HG02610 (cell line): ENCODE measurements around the gene BZW2.

ENCODE experiments used
- ATAC-seq: cut with Tn5 transposase; IDR thresholded peaks from one replicate; pipeline ENCODE4 v1.9.1; 2021; ENCODE audit warnings: mild to moderate bottlenecking, moderate library complexity; ENCODE audit not compliant: unreplicated experiment

BZW2 gene

DNA sequence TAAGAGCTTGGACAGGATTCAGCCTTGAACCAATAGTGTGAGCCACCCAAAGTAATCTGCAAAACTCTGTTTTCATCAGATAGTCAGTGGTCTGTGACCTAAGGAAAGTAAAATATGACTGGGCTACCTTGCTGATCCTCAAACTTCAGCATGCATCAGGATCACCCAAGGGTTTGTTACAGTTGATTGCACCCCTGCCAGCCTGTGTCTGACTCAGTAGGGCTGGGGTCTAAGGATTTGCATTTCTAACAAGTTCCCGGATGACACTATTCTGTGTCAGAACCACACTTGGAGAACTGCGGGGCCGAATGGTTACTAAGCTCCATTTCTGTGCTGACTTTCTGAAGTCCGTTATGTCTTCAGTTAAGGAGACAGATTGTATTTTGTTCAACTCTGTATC lies 66.9 kb downstream of the BZW2 start:
- no peak for ATAC-seq

DNA sequence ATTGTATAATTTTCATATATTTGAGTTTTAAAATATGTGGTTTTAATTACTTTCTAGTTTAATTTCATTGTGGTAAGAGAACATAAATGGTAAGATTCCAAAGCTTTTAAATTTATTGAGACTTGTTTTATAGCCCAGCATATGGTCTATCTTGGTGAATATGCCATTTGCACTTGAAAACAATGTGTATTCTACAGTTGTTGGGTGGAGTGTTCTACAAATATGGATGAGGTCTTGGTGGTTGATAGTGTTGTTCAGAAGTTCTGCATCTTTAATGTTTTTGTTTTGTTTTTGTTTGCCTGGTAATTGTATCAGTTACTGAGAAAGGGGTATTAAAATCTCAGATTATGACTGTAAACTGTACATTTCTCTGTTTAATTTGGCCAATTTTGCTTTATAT lies 69.9 kb downstream of the BZW2 start:
- no peak for ATAC-seq

DNA sequence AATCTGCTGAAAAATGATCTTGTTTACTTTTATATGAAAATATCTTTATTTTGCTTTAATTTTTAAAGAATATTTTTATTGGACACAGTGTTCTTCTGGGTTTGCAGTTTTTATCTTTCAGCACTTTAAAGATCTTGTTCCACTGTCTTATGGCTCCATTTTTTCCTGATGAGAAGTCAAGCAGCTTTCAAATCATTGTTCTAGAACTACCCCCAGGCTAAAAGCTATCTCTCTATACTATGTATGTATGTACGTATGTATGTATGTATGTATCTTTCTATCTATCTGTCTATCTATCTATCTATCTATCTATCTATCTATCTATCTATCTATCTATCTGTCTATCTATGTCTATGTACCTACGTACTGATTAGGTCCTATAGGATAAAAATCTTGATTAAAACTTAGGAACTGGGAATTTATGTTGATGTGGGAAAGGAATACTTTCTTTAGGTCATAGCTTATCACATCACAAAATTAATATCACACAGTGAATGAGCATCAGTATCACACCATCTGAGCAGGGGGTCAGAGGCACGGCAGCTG lies 72.2 kb downstream of the BZW2 start:
- ATAC-seq, result no peak

DNA sequence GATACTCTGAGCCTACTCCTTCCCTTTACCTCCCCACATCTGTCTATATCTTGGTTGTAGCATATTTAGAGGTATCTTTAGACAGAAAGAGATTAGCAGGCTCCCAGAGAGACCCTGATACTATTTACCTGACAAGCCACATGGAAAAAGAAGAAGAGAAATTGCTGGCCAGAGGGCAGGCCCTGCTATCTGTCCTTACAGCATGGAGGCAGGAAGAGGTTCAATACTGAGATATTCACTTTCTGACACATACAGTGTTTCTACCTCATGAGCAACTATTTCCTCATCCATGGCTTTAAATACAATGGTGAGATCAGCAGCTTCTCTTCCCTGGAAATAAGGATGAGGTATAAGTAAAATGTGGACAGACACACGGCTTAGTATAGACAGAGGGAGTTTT lies 73.7 kb downstream of the BZW2 start:
- no peak for ATAC-seq

DNA sequence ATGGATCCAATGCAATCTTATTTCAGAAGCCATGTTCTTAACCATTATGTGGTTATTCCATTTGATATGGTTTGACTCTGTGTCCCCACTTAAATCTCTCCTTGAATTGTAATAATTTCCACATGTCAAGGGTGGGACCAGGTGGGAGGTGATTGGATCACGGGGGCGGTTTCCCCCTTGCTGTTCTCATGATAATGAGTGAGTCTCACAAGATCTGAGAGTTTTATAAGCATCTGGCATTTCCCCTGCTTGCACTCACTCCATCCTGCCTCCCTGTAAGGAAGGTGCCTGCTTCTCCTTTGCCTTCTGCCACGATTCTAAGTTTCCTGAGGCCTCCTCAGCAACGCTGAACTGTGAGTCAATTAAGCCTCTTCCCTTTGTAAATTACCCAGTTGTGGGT lies 75.6 kb downstream of the BZW2 start:
- no peak for ATAC-seq

DNA sequence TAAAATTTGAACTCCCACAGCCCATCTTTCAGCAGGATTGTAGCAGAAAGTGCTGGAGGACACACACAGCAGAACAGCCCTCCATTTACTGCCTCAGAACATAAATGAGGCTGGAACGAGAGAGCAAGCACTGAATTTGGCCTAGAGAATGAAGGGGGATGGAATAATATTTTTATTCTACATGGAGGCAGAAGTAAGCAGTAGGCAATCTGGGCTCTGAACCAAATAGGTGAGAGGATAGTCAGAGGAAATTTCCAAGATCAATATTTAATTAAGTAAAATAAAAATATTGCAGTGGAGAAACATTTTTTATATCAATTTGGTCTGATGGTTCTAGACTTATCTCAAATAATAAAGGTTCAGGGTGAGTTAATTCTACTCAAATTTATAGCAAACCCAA lies 78.4 kb downstream of the BZW2 start:
- ATAC-seq, result no peak

DNA sequence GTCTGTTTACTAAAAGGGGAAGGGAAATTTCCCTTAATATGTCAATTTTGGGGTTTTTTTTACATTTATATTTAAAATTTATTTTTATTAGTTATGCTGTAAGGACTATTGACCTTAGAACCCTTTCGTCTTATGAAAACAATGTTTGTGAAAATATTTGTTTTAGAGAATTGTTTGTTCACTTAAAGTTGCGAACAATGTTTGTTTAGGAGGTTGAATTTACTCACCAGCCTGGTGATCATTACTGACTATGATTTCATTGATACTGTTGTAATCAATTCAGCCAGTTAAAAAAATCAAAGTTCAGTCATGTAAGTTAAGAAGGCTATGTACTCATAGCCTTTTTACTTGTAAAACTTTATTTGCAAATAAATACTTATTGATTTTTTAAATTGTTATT lies 80.2 kb downstream of the BZW2 start:
- no peak for ATAC-seq

DNA sequence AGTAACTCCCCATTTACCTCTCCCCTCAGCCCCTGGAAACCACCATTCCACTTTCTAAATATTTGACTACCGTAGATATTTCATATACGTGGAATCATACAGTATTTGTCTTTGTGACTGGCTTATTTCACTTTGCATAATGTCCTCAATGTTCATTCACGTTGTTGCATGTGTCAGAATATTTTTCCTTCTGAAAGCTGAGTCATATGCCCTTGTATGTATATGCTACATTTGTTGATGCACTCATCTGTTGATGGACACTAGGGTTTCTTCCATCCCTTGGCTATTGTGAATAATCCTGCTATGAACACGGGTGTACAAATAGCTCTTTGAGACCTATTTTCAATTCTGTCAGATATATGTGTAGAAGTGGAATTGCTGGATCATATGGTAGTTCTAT lies 81.8 kb downstream of the BZW2 start:
- no peak for ATAC-seq

DNA sequence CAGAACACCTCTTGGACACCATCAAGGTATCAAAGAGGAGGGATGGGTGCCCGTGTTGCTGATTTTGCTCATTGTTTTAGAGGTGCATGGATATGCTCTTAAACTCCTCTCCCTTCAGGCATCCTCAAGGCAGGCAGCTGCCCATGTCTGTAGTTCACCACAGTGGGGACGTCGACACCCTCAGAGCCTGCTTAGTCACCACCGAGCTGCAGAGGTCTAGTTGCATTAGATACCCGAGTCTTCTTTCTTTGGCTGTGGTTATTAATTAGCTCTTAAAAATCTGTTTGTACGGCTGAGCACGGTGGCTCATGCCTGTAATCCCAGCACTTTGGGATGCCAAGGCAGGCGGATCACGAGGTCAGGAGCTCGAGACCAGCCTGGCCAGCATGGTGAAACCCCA lies 82.8 kb downstream of the BZW2 start:
- no peak for ATAC-seq

DNA sequence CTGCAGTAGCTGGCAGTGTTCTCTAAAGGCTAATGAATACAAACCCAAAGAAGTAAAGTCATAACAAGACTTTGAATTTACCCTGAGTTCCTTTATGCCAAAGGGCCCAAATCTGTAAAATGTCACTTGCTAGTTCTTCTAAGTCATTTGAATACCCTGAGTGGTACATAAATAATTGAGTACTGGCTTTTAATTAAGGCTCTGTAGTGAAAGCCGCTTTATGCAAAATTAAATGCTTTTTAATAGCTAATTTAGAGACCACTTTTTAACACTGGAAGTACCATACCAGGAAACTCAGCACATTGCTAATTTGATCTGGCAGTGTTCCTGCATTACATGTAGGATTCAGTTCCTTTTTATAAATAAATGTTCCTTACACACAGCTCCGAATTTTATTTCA lies 83.6 kb downstream of the BZW2 start:
- ATAC-seq, result no peak

DNA sequence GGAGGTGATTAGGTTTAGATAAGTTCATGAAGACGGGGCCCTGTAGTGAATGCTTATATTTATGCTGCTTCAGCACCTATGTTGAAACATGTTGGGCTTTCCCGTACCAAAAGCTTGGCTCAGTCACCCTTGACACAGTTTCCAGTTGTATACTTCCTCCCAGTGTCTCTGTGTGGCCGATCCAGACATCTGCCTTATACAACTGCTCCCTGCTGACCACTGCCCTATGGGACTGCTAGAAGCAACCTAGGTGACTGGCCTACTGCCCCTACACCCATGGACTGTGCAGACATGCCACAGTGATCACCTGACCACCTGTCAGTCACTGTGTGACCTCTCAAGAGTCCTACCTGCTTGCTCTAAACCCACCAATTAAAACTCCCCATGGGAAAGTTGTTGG lies 85.0 kb downstream of the BZW2 start:
- no peak for ATAC-seq

DNA sequence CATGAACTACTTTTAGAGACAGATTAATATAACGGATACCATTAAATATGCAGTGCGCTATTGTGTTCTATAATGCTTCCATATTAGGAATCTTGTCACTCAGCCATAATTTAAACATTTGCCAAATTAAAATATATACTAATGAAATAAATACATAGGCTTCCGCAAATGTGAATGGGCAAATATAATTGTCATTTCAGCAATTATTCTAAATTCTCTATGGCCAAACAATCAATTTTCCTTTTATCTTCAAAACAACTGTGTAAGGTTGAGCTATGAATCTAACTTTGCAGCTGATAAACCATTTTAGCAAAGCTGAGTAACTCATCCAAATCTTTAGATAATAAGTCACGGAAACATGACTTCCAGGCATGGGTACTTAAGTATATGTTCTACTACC lies 86.8 kb downstream of the BZW2 start:
- no peak for ATAC-seq

DNA sequence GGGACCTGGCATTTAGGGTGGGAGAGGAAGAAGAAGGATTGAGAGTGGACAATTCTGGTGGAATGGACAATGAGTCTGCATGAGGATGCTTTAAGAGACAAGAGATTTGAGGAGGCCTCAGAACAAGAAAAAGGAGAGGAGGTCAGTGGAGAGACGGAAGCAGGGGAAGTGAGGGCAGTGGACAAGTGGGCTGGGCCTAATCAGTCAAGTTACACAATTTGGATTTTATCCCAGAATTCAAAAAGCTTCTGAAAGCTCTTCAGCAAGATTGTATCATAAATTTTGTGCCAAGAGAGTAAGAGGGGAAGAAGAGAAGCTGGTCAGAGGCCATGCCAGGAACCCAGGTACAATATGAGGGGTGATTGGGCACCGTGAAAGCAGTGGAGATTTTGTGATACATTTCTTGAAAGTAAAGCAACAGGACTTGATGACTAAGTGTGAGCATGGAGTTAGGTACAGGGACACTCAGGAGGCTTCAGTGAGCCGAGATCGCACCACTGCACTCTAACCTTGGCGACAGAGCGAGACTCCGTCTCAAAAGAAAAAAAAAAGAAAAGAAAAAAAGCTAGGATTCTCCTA lies 88.3 kb downstream of the BZW2 start:
- ATAC-seq, result no peak

DNA sequence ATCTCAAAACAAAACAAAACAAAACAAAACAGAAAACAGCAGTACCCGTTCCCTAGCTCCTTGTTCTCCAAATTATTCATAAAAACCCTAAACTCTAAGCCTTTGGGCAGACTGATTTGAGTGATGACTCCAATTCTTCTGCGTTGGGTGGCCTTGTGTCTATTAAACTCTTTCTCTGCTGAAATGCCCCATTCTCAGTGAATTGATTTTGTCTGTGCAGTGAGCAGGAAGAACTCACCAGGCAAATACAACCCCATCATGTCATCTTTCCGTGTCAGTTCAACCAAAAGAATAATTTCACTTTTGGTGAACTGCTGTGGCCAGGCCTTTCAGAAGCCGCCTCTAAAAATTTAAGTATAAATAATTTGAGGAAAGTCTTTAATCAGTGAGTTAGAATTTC lies 89.0 kb downstream of the BZW2 start:
- no peak for ATAC-seq

DNA sequence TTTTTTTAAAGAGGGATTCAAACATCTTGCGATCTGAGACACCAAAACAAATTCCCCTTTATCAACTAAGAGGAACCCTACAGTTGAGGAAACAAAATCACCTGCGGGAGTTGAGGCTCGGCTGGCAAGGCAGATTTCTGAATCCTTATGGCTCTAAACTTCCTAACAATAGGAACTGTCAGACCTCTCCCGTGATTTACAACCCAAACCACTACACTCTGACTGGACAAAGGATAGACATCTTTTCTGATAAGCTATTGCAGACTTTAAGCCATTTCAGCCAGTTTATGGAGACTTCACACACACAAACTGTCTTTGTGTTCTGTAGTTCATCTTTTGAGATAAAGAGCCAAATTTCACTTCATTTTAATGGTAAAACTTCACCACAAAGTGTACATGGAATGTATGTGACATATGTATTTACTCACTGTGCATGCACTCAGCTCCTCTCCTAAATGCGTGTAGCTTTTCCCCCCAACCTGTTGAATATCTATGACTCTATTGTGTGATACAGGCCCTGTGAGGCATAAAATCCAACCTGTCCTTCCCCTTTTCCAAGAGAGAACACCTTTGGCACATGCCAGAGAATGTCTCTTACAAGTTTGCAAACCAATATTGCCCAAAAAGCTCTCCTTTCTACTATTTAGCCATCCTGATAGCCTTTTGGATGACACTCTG lies 92.2 kb downstream of the BZW2 start:
- ATAC-seq, result no peak

DNA sequence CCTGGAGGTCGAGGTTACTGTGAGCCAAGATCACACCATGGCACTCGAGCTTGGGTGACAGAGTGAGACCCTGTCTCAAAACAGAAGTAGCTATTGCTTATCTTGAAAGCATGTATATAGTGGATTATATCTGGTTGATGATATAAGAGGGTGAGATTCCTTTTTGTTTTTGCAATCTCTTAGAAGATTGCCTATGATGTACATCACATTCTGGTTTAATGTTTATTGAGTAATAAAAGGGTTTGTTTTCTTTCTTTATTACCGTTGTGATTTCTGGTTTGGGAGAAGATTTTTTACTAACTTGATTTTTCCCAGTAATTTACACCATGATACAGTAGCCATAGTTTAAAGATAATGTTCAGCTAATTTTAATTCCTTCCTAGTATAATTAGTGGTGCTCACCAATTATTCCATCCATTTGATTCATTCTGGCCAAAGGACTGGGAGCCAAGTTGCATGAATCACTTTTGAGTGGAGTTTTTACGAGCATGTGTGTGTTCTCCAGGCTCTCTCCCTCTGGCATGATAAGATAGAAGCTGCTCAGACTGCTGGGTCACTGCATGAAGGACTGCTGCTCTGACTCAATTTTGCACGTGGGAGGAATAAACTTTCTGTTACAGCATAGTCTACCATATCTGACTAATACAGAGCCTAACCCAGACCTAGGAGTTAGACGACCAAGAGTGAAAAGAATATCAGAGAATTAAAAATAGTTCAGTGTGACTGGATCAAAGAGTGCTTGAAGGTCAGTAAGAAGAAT lies 94.1 kb downstream of the BZW2 start:
- ATAC-seq, result no peak

DNA sequence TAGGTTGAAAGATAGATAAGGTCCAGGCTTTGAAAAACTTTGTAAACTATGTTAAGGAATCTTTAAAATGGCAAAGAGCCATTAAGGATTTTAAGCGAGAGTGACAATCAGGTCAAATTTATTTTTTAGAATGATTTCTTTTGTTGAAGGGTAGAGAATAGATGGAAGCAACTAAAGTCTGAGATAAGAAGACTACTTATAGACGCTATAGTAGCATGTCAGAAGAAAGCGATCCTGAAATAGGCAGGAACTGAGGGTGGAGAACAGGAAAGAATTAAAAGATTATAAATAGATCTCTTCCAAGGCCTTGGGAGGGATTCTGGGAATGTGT lies 94.6 kb downstream of the BZW2 start:
- no peak for ATAC-seq

DNA sequence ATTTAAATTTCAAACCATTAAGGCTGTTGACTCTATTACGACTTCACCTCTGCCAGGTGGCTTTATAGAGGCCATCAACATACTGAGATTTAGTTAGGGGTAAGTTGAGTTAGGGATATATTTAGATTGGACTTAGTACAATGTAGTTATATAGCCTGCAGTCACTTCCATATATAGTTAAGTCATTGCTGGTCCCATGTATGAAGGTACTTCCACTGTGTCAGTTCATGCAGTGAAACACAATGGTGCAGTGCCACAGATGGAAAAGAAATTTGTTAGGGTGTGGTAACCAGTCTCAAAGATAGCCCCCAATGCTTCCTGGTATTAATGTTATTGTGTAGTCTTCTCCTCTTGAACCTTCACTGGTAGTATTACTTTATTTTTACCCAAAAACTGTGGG lies 95.0 kb downstream of the BZW2 start:
- ATAC-seq, result no peak

DNA sequence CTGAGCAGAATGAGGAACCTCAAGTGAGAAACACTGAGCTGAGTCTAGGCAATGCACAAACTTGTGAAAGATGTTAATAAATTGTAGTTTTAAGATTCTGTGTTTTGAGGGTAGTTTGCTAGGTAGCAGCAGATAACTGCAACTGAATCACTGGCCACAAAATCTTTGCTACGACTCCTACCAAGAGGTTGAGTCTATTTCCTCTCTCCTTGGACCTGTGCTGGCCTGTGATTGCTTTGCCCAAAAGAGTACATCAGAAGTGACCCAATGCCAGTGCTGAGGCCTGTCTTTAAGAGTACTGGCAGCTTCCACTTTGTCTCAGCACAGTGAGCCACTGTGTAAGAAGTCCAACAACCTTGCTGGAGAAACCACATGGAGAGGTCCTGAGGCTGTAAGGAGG lies 95.7 kb downstream of the BZW2 start:
- ATAC-seq, result no peak

DNA sequence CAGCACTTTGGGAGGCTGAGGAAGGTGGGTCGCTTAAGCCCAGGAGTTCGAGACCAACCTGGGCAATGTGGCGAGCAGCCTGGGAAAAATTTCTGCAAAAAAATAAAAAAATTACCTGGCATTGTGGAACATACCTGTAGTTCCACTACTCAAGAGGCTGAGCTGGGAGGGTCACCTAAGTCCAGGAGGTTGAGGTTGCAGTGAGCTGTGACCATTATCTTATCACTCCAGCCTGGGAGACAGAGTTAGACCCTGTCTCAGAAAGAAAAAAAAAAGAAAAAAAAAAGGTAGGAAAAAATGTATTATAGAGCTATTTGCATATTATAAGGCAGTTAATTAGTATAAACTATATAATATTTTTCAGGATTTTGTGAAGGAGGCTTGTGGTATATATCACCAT lies 96.6 kb downstream of the BZW2 start:
- no peak for ATAC-seq

DNA sequence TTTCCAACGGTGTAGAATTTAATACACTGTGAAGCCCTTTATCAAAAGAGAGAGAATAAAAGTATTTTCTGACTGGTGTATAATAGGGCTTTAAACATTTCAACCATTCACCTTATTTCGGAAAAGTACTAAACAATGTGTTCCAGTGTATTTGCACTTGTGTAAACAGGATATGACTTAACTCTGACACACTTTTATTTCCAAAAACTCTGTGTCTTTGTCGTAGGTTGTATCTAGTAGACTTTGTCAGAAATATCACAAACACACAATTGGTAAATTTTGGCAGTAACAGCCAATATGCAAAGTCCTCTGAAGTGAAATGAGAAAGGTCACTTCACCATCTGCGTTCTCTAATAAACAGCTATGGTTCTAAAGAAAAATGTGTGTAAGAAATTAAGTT lies 97.3 kb downstream of the BZW2 start:
- ATAC-seq, result no peak

DNA sequence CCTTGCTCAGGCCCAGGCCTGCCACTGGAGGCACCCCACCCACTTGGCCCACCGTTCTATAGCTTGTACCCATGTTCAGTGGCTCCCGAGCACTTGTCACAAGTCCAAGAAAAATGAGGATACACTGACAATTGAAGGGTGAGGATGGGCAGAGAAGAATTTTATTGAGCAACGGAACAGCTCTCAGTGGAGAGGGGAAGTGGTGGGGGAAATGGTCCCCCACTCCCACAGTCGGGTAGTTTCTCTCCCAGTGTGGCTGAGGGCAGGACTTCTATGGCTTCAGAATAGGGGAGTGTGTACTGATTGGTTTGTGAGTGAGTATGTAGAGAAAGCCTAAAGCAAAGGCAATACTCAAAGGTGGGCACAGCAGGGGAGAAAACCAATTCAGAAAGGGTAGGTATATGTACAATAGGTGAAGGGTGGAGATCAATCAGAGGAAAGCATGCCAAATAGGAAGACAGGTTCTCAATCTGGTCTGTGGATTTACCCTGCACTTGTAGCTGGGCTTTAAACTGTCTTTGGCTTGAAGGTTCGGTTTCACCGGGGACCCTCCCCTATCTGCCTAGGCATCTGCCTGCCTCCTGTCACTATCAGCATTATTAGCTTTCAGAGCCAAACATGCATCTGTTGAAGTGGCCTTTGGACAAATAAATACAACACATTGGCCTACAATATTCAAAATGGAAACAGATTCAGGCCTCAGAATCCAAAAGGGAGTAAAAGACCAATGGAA lies 98.7 kb downstream of the BZW2 start:
- ATAC-seq, result no peak
